ENCODE results near the gene INAFM2. TPM values are rescaled to one million over a fixed set of nuclear protein-coding genes. Genes with fewer than 3 reads are reported as not detected.

The INAFM2 gene
- total and polyA plus RNA-seq, 7 experiments from 2014 or later = 2.0 to 21.2 (median 8.4) TPM

DNA sequence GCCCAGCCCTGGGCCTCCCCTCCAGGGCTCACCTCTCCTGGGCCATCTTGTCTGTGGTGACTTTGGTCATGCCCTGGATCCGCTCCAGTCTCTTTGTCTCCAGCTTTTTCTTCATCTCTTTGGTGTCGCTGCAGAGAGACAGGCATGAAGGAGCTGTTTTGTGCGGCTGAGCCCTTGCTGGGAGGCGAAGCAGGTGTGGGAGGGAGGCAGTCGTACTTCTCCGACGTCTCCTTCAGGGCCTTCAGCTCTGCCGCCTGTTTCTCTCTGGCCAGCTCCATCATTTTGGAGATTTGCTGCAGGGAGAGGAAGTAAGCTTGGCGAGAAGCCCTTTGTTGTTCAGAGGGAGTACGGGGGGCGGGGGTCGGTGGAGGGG lies 33.0 kb upstream of the INAFM2 start:
- peaks cover 4 to 86% (median 15%) of the 10 kb centered on the region in 3 experiments for H3K36me3 ChIP-seq (ENCODE audit: control insufficient read depth in 2 of 3, insufficient read depth in 3 of 3, low read length in 3 of 3)
- POLR2A ChIA-PET = interaction anchor here (1.0 to 6.6 kb wide), 2 partner anchors 12 to 17 kb away, joined by 4 to 30 read pairs; partner anchors contain the start of gene PLCB2

DNA sequence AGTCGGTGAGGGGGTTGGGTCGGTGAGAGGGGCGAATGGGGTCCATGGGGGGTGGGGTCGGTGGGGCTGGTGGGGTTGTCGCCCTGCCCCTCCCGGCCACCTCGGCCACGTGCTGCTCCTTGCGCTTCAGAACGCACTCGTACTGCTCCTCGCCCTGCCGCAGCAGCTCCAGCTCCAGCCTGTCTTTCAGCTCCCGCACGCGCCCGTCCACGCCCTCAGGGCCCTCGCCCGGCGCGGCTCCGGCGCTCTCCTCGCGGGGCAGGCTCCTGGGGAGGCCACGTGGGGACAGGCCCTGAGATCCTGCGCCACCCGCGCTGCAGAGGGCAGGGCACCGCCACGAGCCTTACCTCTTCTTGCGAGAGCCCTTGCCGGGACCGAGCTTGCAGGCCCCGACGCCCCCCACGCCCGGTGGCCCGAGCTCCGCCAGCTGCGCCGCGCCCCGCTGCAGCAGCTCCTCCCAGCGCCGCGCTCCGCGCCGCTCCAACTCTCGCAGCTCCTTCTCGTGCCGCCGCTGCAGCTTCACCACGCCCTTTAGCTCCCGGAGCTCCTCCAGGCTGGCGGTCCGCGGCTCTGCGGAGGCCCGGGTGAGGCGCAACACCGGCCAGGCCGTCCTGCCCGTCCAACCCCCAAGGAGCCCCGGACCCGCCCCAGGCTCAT lies 32.4 kb upstream of the INAFM2 start:
- H3K9me3 Mint-ChIP-seq = peaks cover 0 to 1% (median 0%) of the 10 kb centered on the region in 11 donors
- H3K27me3 Mint-ChIP-seq = no peaks in the 10 kb centered on the region
- H3K27ac Mint-ChIP-seq = no peak overlapping the region
- ChIA-PET POLR2A (interaction anchor here (1.0 to 6.6 kb wide), 2 partner anchors 13 to 16 kb away, joined by 4 to 30 read pairs; partner anchors contain the start of gene PLCB2), CTCF (interaction anchor here (0.6 to 2.6 kb wide), 6 partner anchors 11 to 46 kb away, joined by 3 to 8 read pairs (median 4); no protein-coding TSS in a partner anchor)
- H3K4me1 Mint-ChIP-seq = peaks cover 0 to 4% (median 0%) of the 10 kb centered on the region in 7 donors
- H3K4me3 ChIP-seq (ENCODE audit: low read length) = no peak overlapping the region
- no peaks in the 10 kb centered on the region for H3K9me3 ChIP-seq (ENCODE audit: control insufficient read depth in 2 of 3, low read length in 3 of 3)
- peaks cover 4 to 90% (median 15%) of the 10 kb centered on the region in 3 experiments for H3K36me3 ChIP-seq (ENCODE audit: control insufficient read depth in 2 of 3, insufficient read depth in 3 of 3, low read length in 3 of 3)
- H3K4me1 ChIP-seq (ENCODE audit: control insufficient read depth in 2 of 2, insufficient read depth in 2 of 2, low read length in 2 of 2) = no peaks in the 10 kb centered on the region
- H3K27me3 ChIP-seq (ENCODE audit: control insufficient read depth in 2 of 2, insufficient read depth in 2 of 2, low read length in 2 of 2) = no peaks in the 10 kb centered on the region
- no peak overlapping the region for H3K4me3 Mint-ChIP-seq
- H3K27ac ChIP-seq (ENCODE audit: low read depth, low read length) = no peak overlapping the region
- DNase-seq = no peak
- ATAC-seq = no peak
- peaks cover 0 to 15% (median 0%) of the 10 kb centered on the region in 5 donors for H3K36me3 Mint-ChIP-seq
- intact Hi-C loops (cut with micrococcal nuclease) = no loop called here

More for the DNA sequence above, 33.0 kb upstream of the INAFM2 start:
- Histone ChIP-seq H3K4me1 (ENCODE audit: control insufficient read depth in 2 of 2, insufficient read depth in 2 of 2, low read length in 2 of 2) (no peaks in the 10 kb centered on the region), H3K27ac (ENCODE audit: low read depth, low read length) (no peak overlapping the region), H3K4me3 (ENCODE audit: low read length) (no peak overlapping the region), H3K9me3 (ENCODE audit: control insufficient read depth in 2 of 3, low read length in 3 of 3) (no peaks in the 10 kb centered on the region), H3K27me3 (ENCODE audit: control insufficient read depth in 2 of 2, insufficient read depth in 2 of 2, low read length in 2 of 2) (no peaks in the 10 kb centered on the region)
- Mint-ChIP-seq H3K4me1 (peaks cover 0 to 2% (median 0%) of the 10 kb centered on the region in 7 donors), H3K36me3 (peaks cover 0 to 14% (median 0%) of the 10 kb centered on the region in 5 donors), H3K9me3 (peaks cover 0 to 2% (median 0%) of the 10 kb centered on the region in 11 donors), H3K27ac (no peak overlapping the region), H3K4me3 (no peak overlapping the region), H3K27me3 (no peaks in the 10 kb centered on the region)
- ATAC-seq (no peak), DNase-seq (no peak)
- intact Hi-C loops (cut with micrococcal nuclease) = no loop called here
- CTCF ChIA-PET = interaction anchor here (0.6 to 2.6 kb wide), 4 partner anchors 10 to 46 kb away, joined by 3 to 8 read pairs (median 4); no protein-coding TSS in a partner anchor

- intact Hi-C loops (cut with micrococcal nuclease) = no loop called here
- H3K36me3 Mint-ChIP-seq = peaks cover 0 to 20% (median 0%) of the 10 kb centered on the region in 5 donors
- Histone ChIP-seq H3K36me3 (ENCODE audit: control insufficient read depth in 2 of 3, insufficient read depth in 3 of 3, low read length in 3 of 3) (peaks cover 4 to 94% (median 15%) of the 10 kb centered on the region in 3 experiments), H3K27ac (ENCODE audit: low read depth, low read length) (no peak overlapping the region), H3K27me3 (ENCODE audit: control insufficient read depth in 2 of 2, insufficient read depth in 2 of 2, low read length in 2 of 2) (no peaks in the 10 kb centered on the region), H3K4me1 (ENCODE audit: control insufficient read depth in 2 of 2, insufficient read depth in 2 of 2, low read length in 2 of 2) (no peaks in the 10 kb centered on the region), H3K4me3 (ENCODE audit: low read length) (no peak overlapping the region), H3K9me3 (ENCODE audit: control insufficient read depth in 2 of 3, low read length in 3 of 3) (no peaks in the 10 kb centered on the region)
- CTCF ChIA-PET = interaction anchor here (0.7 to 1.7 kb wide), 3 partner anchors 9 to 18 kb away, joined by 3 to 5 read pairs (median 5); no protein-coding TSS in a partner anchor
- H3K27me3 Mint-ChIP-seq = no peaks in the 10 kb centered on the region
- H3K4me3 Mint-ChIP-seq = no peak overlapping the region
- DNase-seq (no peak), ATAC-seq (no peak)
- H3K27ac Mint-ChIP-seq = no peak overlapping the region
- H3K9me3 Mint-ChIP-seq = peaks cover 0 to 1% (median 0%) of the 10 kb centered on the region in 11 donors
- POLR2A ChIA-PET = interaction anchor here (1.5 to 6.6 kb wide), 2 partner anchors 15 to 18 kb away, joined by 5 to 30 read pairs; partner anchors contain the start of gene PLCB2
- peaks cover 0 to 4% (median 0%) of the 10 kb centered on the region in 7 donors for H3K4me1 Mint-ChIP-seq
These were observed 31.2 kb upstream of the INAFM2 start for GRCh38 chr15:40292246-40292645.

DNA sequence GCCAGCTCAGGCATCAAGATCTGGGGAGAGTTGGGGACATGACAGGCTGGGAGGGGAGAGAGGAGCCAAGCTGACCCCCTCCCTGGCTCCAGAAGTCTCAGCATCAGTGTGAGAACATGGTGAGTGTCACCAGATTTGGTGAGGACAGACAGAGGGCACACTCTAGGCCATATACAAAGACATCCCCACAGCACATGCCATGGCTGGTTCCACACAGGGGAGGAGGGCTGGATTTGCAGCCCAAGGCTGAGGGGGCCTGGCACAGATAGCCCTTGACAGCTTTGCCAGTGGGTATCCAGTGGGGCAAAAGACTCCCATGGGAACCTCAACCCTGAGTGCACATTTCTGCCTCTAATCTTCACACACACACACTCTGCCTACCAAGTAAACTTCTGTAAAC lies 30.5 kb upstream of the INAFM2 start:
- Mint-ChIP-seq H3K4me3 (no peak overlapping the region), H3K27ac (peak overlapping the region in 1 of 9 donors; percentile 21), H3K4me1 (peaks cover 0 to 4% (median 0%) of the 10 kb centered on the region in 7 donors), H3K36me3 (peaks cover 0 to 26% (median 0%) of the 10 kb centered on the region in 5 donors), H3K27me3 (no peaks in the 10 kb centered on the region), H3K9me3 (peaks cover 0 to 1% (median 0%) of the 10 kb centered on the region in 11 donors)
- DNase-seq (peak in 1 of 9 donors; percentile 1), ATAC-seq (no peak)
- no peaks in the 10 kb centered on the region for H3K27me3 ChIP-seq (ENCODE audit: control insufficient read depth in 2 of 2, insufficient read depth in 2 of 2, low read length in 2 of 2)
- no peak overlapping the region for H3K4me3 ChIP-seq (ENCODE audit: low read length)
- no peak overlapping the region for H3K27ac ChIP-seq (ENCODE audit: low read depth, low read length)
- no peaks in the 10 kb centered on the region for H3K9me3 ChIP-seq (ENCODE audit: control insufficient read depth in 2 of 3, low read length in 3 of 3)
- intact Hi-C loops (cut with micrococcal nuclease) = no loop called here
- POLR2A ChIA-PET = interaction anchor here (1.5 to 6.6 kb wide), 2 partner anchors 14 to 17 kb away, joined by 5 to 30 read pairs; partner anchors contain the start of gene PLCB2
- CTCF ChIA-PET = interaction anchor here (1.7 kb wide), 1 partner anchor 18 kb away, joined by 5 read pairs; no protein-coding TSS in a partner anchor
- no peaks in the 10 kb centered on the region for H3K4me1 ChIP-seq (ENCODE audit: control insufficient read depth in 2 of 2, insufficient read depth in 2 of 2, low read length in 2 of 2)
- peaks cover 4 to 94% (median 15%) of the 10 kb centered on the region in 3 experiments for H3K36me3 ChIP-seq (ENCODE audit: control insufficient read depth in 2 of 3, insufficient read depth in 3 of 3, low read length in 3 of 3)

DNA sequence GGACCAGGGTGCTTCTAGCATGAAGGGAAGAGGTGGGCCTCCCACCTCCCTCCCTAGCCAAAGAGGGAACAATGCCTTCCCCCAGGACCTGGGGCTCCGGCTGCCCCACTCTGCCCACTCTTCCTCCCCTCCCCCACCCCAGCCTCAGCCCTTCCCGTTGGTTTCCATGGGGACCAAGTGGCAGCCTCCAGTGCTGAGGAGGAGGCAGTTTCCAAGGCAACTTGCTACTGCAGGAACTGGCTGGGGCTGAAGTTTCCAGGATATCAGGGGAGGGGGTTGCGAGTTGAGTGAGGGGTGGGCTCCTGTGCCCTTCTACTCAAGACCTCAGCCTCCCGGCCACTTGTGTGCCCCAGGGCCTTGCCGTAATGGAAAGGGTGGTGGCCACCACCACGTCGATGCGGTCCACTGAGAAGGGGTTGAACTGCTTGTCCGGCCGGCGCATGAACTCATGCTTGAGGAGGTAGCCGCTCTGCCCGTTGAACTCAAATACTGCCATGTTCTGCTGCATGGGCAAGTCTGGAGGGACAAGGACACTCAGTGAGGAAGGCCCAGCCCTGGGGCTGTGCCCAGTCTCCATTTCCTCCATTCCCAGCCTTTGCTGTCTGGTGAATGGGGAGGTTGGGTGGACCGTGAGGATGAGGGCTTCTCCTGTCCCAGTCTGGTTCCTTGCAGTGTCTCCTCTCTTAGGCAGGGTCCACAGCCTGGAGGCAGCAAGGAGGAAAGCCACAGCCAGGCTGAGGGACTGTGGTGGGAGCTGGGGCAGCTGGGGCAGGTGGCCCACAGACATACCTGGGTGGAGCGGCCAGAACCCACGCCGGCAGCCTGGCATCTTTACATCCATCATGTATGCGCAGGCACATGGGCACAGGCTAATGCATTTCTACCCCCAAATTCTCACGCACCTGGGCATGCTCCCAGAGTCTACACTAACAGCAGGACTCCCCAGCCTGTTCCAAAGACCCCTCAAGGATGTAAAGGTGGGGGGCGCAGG lies 29.3 kb upstream of the INAFM2 start:
- Histone ChIP-seq H3K4me1 (ENCODE audit: control insufficient read depth in 2 of 2, insufficient read depth in 2 of 2, low read length in 2 of 2) (no peaks in the 10 kb centered on the region), H3K27ac (ENCODE audit: low read depth, low read length) (no peak overlapping the region), H3K36me3 (ENCODE audit: control insufficient read depth in 2 of 3, insufficient read depth in 3 of 3, low read length in 3 of 3) (peaks cover 7 to 94% (median 20%) of the 10 kb centered on the region in 3 experiments), H3K27me3 (ENCODE audit: control insufficient read depth in 2 of 2, insufficient read depth in 2 of 2, low read length in 2 of 2) (no peaks in the 10 kb centered on the region), H3K4me3 (ENCODE audit: low read length) (no peak overlapping the region), H3K9me3 (ENCODE audit: control insufficient read depth in 2 of 3, low read length in 3 of 3) (no peaks in the 10 kb centered on the region)
- DNase-seq (no peak), ATAC-seq (no peak)
- POLR2A ChIA-PET = no interaction called here
- Mint-ChIP-seq H3K27ac (no peak overlapping the region), H3K27me3 (no peaks in the 10 kb centered on the region), H3K4me3 (no peak overlapping the region), H3K4me1 (peaks cover 0 to 4% (median 0%) of the 10 kb centered on the region in 7 donors), H3K9me3 (peaks cover 0 to 2% (median 0%) of the 10 kb centered on the region in 11 donors), H3K36me3 (peaks cover 0 to 33% (median 5%) of the 10 kb centered on the region in 5 donors)
- intact Hi-C loops (cut with micrococcal nuclease) = no loop called here
- CTCF ChIA-PET = interaction anchor here (1.0 to 1.7 kb wide), 2 partner anchors 19 to 44 kb away, joined by 4 to 5 read pairs; no protein-coding TSS in a partner anchor

DNA sequence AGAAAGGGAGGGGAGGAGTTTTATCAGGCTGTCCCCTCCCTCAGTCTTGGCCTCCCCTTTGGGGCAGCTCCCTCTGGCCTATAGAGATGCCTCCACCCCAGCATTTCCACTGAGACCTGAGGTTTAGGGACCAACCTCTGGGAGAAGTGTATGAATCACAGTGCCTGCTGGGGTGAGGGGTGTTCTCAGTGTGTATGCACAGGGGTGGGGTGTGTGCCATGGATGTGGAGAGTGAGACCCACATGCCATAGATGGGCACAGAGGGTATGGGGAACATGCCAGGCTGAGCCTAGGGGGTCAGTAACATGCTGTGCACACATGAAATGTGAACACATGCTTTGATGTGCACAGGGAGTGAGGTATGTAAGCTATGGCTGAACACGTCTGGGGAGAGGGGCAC lies 28.2 kb upstream of the INAFM2 start:
- no peaks in the 10 kb centered on the region for H3K27me3 Mint-ChIP-seq
- no peak for ATAC-seq
- H3K4me3 Mint-ChIP-seq = no peak overlapping the region
- intact Hi-C loops (cut with micrococcal nuclease) = no loop called here
- Histone ChIP-seq H3K27ac (ENCODE audit: low read depth, low read length) (no peak overlapping the region), H3K4me1 (ENCODE audit: control insufficient read depth in 2 of 2, insufficient read depth in 2 of 2, low read length in 2 of 2) (no peaks in the 10 kb centered on the region), H3K4me3 (ENCODE audit: low read length) (no peak overlapping the region), H3K36me3 (ENCODE audit: control insufficient read depth in 2 of 3, insufficient read depth in 3 of 3, low read length in 3 of 3) (peaks cover 18 to 90% (median 21%) of the 10 kb centered on the region in 3 experiments), H3K27me3 (ENCODE audit: control insufficient read depth in 2 of 2, insufficient read depth in 2 of 2, low read length in 2 of 2) (no peaks in the 10 kb centered on the region), H3K9me3 (ENCODE audit: control insufficient read depth in 2 of 3, low read length in 3 of 3) (no peaks in the 10 kb centered on the region)
- no peak for DNase-seq
- H3K27ac Mint-ChIP-seq = no peak overlapping the region
- H3K9me3 Mint-ChIP-seq = peaks cover 0 to 9% (median 0%) of the 10 kb centered on the region in 11 donors
- H3K36me3 Mint-ChIP-seq = peaks cover 0 to 39% (median 13%) of the 10 kb centered on the region in 5 donors
- ChIA-PET CTCF (no interaction called here), POLR2A (no interaction called here)
- H3K4me1 Mint-ChIP-seq = peaks cover 0 to 6% (median 0%) of the 10 kb centered on the region in 7 donors

Measured in naive thymus-derived CD4-positive, alpha-beta T cell (primary cell).